Epithelial cell of esophagus (primary cell): Measurements from ENCODE around the gene ASPDH.

ENCODE experiments used
- DNase-seq: peaks from one replicate; pipeline ENCODE4 v3.0.0; 2010; ENCODE audit warnings: low read depth
- H3K4me3 ChIP-seq: 2 replicates; pipeline ENCODE4 v1.5.1; 2011; ENCODE audit warnings: mild to moderate bottlenecking, low read length, control low read depth
- CTCF ChIP-seq: IDR thresholded peaks from 2 replicates; pipeline ENCODE4 v1.5.1; 2011; ENCODE audit warnings: low read depth, mild to moderate bottlenecking, low read length, control low read depth, inconsistent platforms; ENCODE audit not compliant: insufficient read depth; ENCODE audit errors: missing control alignments

ASPDH gene

GRCh38 chr19:50495020-50495531, 18.6 kb downstream of the ASPDH start:
- H3K4me3 ChIP-seq: no peak overlapping the region
- no peak for DNase-seq
- TF ChIP-seq CTCF: no peak

- TF ChIP-seq CTCF: no peak
- no peak for DNase-seq
Observed at GRCh38 chr19:50494186-50495019, 19.3 kb downstream of the ASPDH start.

GRCh38 chr19:50493171-50493570, 20.5 kb downstream of the ASPDH start:
- DNase-seq: no peak
- no peak overlapping the region for H3K4me3 ChIP-seq
- no peak for TF ChIP-seq CTCF

More at GRCh38 chr19:50494186-50495019, 19.3 kb downstream of the ASPDH start:
- H3K4me3 ChIP-seq: no peak overlapping the region

GRCh38 chr19:50492303-50493052, 21.2 kb downstream of the ASPDH start:
- no peak for DNase-seq

GRCh38 chr19:50490991-50491472, 22.7 kb downstream of the ASPDH start:
- no peak for TF ChIP-seq CTCF
- H3K4me3 ChIP-seq: no peak overlapping the region
- DNase-seq: no peak

More at GRCh38 chr19:50492303-50493052, 21.2 kb downstream of the ASPDH start:
- no peak overlapping the region for H3K4me3 ChIP-seq
- TF ChIP-seq CTCF: no peak

- TF ChIP-seq CTCF: no peak
- no peak overlapping the region for H3K4me3 ChIP-seq
- DNase-seq: no peak
Observed at GRCh38 chr19:50490411-50490811, 23.3 kb downstream of the ASPDH start.
